PC-3 (cell line): ENCODE results near the gene ADGRV1. TPM values are rescaled to one million over a fixed set of nuclear protein-coding genes. Genes with fewer than 3 reads are reported as not detected.
"Not testable (repeated sequence)": the region's sequence is repeated elsewhere in the genome, so short reads cannot be mapped to it uniquely, and the experiment has no call there.

Experiments
- ATAC-seq: fragments of 200-7000 bp; cut with Tn5 transposase; 2 replicates; pipeline ENCODE4 v1.9.1; 2020; ENCODE audit warnings: mild to moderate bottlenecking, moderate library complexity
- BruUV-seq: library from RNA; stranded (reverse); fragments of 400-500 nt; replicated peaks from 2 replicates; lab custom pipeline; 2021; lab: Mats Ljungman, UMichigan
- CTCF ChIA-PET: fragments of 300-600 bp; sonication (Branson Sonifier 250); formaldehyde crosslinking; loops from one replicate; lab custom pipeline; 2022; ENCODE audit warnings: antibody characterized with exemption; lab: Charles Lee
- POLR2A ChIA-PET: fragments of 300-600 bp; sonication (Branson Sonifier 250); formaldehyde crosslinking; loops from one replicate; lab custom pipeline; 2022; ENCODE audit warnings: antibody characterized with exemption; ENCODE audit not compliant: unreplicated experiment; lab: Charles Lee
- DNase-seq: peaks from one replicate; pipeline ENCODE4 v3.0.0-alpha.2; 2015
- H2AFZ ChIP-seq: fragments of 300-600 bp; sonication (generic); 2 replicates; pipeline ENCODE4 v1.6.0; 2016; ENCODE audit warnings: antibody characterized with exemption, low read length
- H3F3A ChIP-seq: fragments of 300-600 bp; sonication (generic); one replicate; pipeline ENCODE4 v1.6.0; 2017; ENCODE audit warnings: antibody characterized with exemption, low read length, control low read depth, mild to moderate bottlenecking; ENCODE audit not compliant: unreplicated experiment
- H3K27ac ChIP-seq: fragments of 300-600 bp; sonication (generic); 2 replicates; pipeline ENCODE4 v1.5.1; 2016; ENCODE audit warnings: mild to moderate bottlenecking, low read length
- H3K27me3 ChIP-seq: fragments of 300-600 bp; sonication (generic); 2 replicates; pipeline ENCODE4 v1.6.1; 2016; ENCODE audit warnings: low read length, mixed read lengths
- H3K36me3 ChIP-seq: fragments of 300-600 bp; sonication (generic); 2 replicates; pipeline ENCODE4 v1.6.1; 2016; ENCODE audit warnings: low read depth, mixed run types, low read length, mixed read lengths
- H3K4me1 ChIP-seq: fragments of 300-600 bp; sonication (generic); 2 replicates; pipeline ENCODE4 v1.5.1; 2016; ENCODE audit warnings: low read length; ENCODE audit not compliant: insufficient read depth
- H3K4me2 ChIP-seq: fragments of 300-600 bp; sonication (generic); 2 replicates; pipeline ENCODE4 v1.6.0; 2016; ENCODE audit warnings: low read length
- H3K4me3 ChIP-seq: fragments of 300-600 bp; sonication (generic); 2 replicates; pipeline ENCODE4 v1.5.1; 2016; ENCODE audit warnings: mild to moderate bottlenecking, low read length, mixed read lengths
- H3K79me2 ChIP-seq: fragments of 300-600 bp; sonication (generic); 2 replicates; pipeline ENCODE4 v1.6.1; 2017; ENCODE audit warnings: low read length, mixed read lengths
- H3K9ac ChIP-seq: fragments of 300-600 bp; sonication (generic); 2 replicates; pipeline ENCODE4 v1.6.0; 2016; ENCODE audit warnings: mild to moderate bottlenecking, low read length
- H3K9me2 ChIP-seq: fragments of 300-600 bp; sonication (generic); replicated peaks from 2 replicates; pipeline ENCODE4 v1.6.1; 2016; ENCODE audit warnings: mixed run types, low read length, mixed read lengths
- H3K9me3 ChIP-seq: fragments of 300-600 bp; sonication (generic); 2 replicates; pipeline ENCODE4 v1.6.1; 2016; ENCODE audit warnings: low read length, mixed read lengths
- H4K20me1 ChIP-seq: fragments of 300-600 bp; sonication (generic); 2 replicates; pipeline ENCODE4 v1.6.1; 2016; ENCODE audit warnings: low read length, mixed read lengths
- EZH2 ChIP-seq: fragments of 300-600 bp; sonication (generic); IDR thresholded peaks from one replicate; pipeline ENCODE4 v1.6.1; 2017; ENCODE audit warnings: antibody characterized with exemption, mild to moderate bottlenecking, low read length; ENCODE audit not compliant: unreplicated experiment
- EZH2phosphoT487 ChIP-seq: fragments of 300-600 bp; sonication (generic); IDR thresholded peaks from 2 replicates; pipeline ENCODE4 v1.6.1; 2018; ENCODE audit warnings: mild to moderate bottlenecking, antibody characterized with exemption, low read length, borderline replicate concordance
- intact Hi-C: fragments of 100-400 bp; cut with micrococcal nuclease; formaldehyde crosslinking; loops from 2 replicates; pipeline ENCODE4 v1.9.0; 2023
- total RNA-seq: library from RNA; depleted of rRNA; stranded (reverse); fragments of >200 nt; gene quantifications from 2 replicates; pipeline ENCODE4 v1.2.3, GENCODE V29; 2014
- TF ChIP-seq, protein P1 (sequence below): fragments of 300-600 bp; sonication (generic); conservative IDR thresholded peaks from 2 replicates; pipeline ENCODE4 v1.5.1; 2017; ENCODE audit warnings: antibody characterized with exemption, low read depth, mild to moderate bottlenecking, low read length

Gene ADGRV1
- total RNA-seq, 1 experiment from 2014 or later: 22.7 TPM

DNA sequence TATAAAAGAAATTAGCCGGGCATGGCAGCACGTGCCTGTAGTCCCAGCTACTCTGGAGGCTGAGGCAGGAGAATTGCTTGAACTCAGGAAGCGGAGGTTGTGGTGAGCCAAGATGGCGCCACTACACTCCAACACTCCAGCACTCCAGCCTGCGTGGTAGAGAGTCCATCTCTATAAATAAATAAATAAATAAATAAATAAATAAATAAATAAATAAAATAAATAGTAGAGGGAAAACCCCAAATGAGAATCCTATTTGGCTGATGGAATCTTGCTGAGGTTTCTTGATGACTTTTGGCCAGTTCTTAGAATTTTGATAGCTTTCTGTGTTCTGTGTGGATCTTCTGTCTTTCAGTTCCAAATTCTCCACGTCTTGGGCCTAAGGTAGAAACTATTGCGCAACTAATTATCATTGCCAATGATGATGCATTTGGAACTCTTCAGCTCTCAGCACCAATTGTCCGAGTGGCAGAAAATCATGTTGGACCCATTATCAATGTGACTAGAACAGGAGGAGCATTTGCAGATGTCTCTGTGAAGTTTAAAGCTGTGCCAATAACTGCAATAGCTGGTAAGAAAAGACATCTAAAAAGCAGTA lies 126.9 kb downstream of the ADGRV1 start:
- no peak overlapping the region for H2AFZ ChIP-seq
- no peaks in the 10 kb centered on the region for H4K20me1 ChIP-seq
- ATAC-seq (no peak), DNase-seq (no peak)
- H3K4me3 ChIP-seq: no peak overlapping the region
- POLR2A ChIA-PET: no interaction called here
- CTCF ChIA-PET: no interaction called here
- H3K4me2 ChIP-seq: no peak overlapping the region
- no peaks in the 10 kb centered on the region for H3K4me1 ChIP-seq
- H3K79me2 ChIP-seq: no peaks in the 10 kb centered on the region
- TF ChIP-seq EZH2 (no peak), EZH2phosphoT487 (no peak)
- TF ChIP-seq, protein P1, sequence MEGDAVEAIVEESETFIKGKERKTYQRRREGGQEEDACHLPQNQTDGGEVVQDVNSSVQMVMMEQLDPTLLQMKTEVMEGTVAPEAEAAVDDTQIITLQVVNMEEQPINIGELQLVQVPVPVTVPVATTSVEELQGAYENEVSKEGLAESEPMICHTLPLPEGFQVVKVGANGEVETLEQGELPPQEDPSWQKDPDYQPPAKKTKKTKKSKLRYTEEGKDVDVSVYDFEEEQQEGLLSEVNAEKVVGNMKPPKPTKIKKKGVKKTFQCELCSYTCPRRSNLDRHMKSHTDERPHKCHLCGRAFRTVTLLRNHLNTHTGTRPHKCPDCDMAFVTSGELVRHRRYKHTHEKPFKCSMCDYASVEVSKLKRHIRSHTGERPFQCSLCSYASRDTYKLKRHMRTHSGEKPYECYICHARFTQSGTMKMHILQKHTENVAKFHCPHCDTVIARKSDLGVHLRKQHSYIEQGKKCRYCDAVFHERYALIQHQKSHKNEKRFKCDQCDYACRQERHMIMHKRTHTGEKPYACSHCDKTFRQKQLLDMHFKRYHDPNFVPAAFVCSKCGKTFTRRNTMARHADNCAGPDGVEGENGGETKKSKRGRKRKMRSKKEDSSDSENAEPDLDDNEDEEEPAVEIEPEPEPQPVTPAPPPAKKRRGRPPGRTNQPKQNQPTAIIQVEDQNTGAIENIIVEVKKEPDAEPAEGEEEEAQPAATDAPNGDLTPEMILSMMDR: no peak
- H3K9me3 ChIP-seq: no peaks in the 10 kb centered on the region
- H3K27me3 ChIP-seq: no peaks in the 10 kb centered on the region
- no peak overlapping the region for H3K27ac ChIP-seq
- intact Hi-C loops: no loop called here
- BruUV-seq: no TSS peak
- H3K9me2 ChIP-seq: no peaks in the 10 kb centered on the region
- H3F3A ChIP-seq: no peaks in the 10 kb centered on the region
- H3K36me3 ChIP-seq: no peaks in the 10 kb centered on the region
- H3K9ac ChIP-seq: no peak overlapping the region

DNA sequence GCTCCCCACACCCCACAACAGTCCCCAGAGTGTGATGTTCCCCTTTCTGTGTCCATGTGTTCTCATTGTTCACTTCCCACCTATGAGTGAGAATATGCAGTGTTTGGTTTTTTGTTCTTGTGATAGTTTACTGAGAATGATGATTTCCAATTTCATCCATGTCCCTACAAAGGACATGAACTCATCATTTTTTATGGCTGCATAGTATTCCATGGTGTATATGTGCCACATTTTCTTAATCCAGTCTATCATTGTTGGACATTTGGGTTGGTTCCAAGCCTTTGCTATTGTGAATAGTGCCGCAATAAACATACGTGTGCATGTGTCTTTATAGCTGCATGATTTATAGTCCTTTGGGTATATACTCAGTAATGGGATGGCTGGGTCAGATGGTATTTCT lies 127.8 kb downstream of the ADGRV1 start:
- H3K9me3 ChIP-seq, ATAC-seq, H3K9ac ChIP-seq, H3K79me2 ChIP-seq, H3K4me3 ChIP-seq, H4K20me1 ChIP-seq, DNase-seq, POLR2A ChIA-PET, H3K4me2 ChIP-seq, H3K27me3 ChIP-seq, H2AFZ ChIP-seq, BruUV-seq, H3K9me2 ChIP-seq, intact Hi-C loops, CTCF ChIA-PET, H3K4me1 ChIP-seq, H3K27ac ChIP-seq, H3K36me3 ChIP-seq, H3F3A ChIP-seq: not testable (repeated sequence)

DNA sequence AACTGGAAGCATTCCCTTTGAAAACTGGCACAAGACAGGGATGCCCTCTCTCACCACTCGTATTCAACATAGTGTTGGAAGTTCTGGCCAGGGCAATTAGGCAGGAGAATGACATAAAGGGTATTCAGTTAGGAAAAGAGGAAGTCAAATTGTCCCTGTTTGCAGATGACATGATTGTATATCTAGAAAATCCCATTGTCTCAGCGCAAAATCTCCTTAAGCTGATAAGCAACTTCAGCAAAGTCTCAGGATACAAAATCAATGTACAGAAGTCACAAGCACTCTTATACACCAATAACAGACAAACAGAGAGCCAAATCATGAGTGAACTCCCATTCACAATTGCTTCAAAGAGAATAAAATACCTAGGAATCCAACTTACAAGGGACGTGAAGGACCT lies 128.9 kb downstream of the ADGRV1 start:
- BruUV-seq, H3K9me2 ChIP-seq, H3K36me3 ChIP-seq, CTCF ChIA-PET, H3K4me2 ChIP-seq, H3K9me3 ChIP-seq, H3K9ac ChIP-seq, H3K79me2 ChIP-seq, ATAC-seq, intact Hi-C loops, POLR2A ChIA-PET, H3F3A ChIP-seq, H4K20me1 ChIP-seq, H3K4me1 ChIP-seq, H3K27ac ChIP-seq, H3K4me3 ChIP-seq, H2AFZ ChIP-seq, H3K27me3 ChIP-seq, DNase-seq: not testable (repeated sequence)

DNA sequence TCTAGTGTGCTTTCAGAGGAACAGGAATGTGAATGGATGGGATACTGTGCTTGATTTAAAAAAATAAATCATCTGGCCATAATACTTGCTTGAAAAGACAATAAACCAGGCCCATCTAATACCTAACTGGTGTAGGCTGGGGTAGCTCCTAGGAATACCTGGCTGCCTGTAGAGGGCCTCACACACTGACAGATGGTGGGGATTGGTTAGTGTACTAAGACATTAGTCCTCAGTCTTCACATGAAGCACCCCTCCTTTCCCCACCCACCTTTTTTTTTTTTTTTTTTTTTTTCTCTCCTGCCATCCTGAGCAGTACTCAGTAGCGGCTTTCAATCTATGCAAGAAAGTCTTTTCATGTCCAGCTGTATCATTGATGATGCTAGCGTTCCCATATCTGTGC lies 130.5 kb downstream of the ADGRV1 start:
- no peaks in the 10 kb centered on the region for H3K9me2 ChIP-seq
- no peaks in the 10 kb centered on the region for H3K4me1 ChIP-seq
- H3K9ac ChIP-seq: no peak overlapping the region
- intact Hi-C loops: no loop called here
- DNase-seq (no peak), ATAC-seq (peak; percentile 54; the same call in 1 of the 2 replicates)
- POLR2A ChIA-PET: no interaction called here
- no peaks in the 10 kb centered on the region for H3K36me3 ChIP-seq
- H4K20me1 ChIP-seq: no peaks in the 10 kb centered on the region
- H3F3A ChIP-seq: no peaks in the 10 kb centered on the region
- H3K9me3 ChIP-seq: no peaks in the 10 kb centered on the region
- no peak overlapping the region for H3K4me3 ChIP-seq
- no peak overlapping the region for H2AFZ ChIP-seq
- CTCF ChIA-PET: no interaction called here
- BruUV-seq: no TSS peak
- no peak overlapping the region for H3K4me2 ChIP-seq
- TF ChIP-seq, protein P1: peak; percentile 32
- no peak for TF ChIP-seq EZH2
- no peak overlapping the region for H3K27ac ChIP-seq
- H3K79me2 ChIP-seq: no peaks in the 10 kb centered on the region
- no peaks in the 10 kb centered on the region for H3K27me3 ChIP-seq
